Hepatocyte (in vitro differentiated cells): ENCODE measurements around the gene EPB41L4B. TPM values are rescaled to one million over a fixed set of nuclear protein-coding genes. Genes with fewer than 3 reads are reported as not detected.

Experiments
- DNase-seq: peaks from one replicate; pipeline ENCODE4 v3.0.0-alpha.2; 2016; ENCODE audit warnings: low spot score
- H2AFZ ChIP-seq: fragments of 200-600 bp; sonication (generic); 2 replicates; pipeline ENCODE4 v1.6.0; 2016; ENCODE audit warnings: antibody characterized with exemption, mild to moderate bottlenecking
- H3K27ac ChIP-seq: fragments of 200-600 bp; sonication (generic); 2 replicates; pipeline ENCODE4 v1.5.1; 2016; ENCODE audit warnings: mild to moderate bottlenecking
- H3K27me3 ChIP-seq: fragments of 200-600 bp; sonication (generic); 2 replicates; pipeline ENCODE4 v1.6.1; 2016
- H3K36me3 ChIP-seq: fragments of 200-600 bp; sonication (generic); replicated peaks from 2 replicates; pipeline ENCODE4 v1.5.1; 2016; ENCODE audit warnings: low read depth; ENCODE audit not compliant: insufficient read depth
- H3K4me1 ChIP-seq: fragments of 200-600 bp; sonication (generic); 2 replicates; pipeline ENCODE4 v1.5.1; 2016; ENCODE audit warnings: mild to moderate bottlenecking, moderate library complexity; ENCODE audit not compliant: insufficient read depth
- H3K4me2 ChIP-seq: fragments of 200-600 bp; sonication (generic); 2 replicates; pipeline ENCODE4 v1.6.0; 2016
- H3K4me3 ChIP-seq: fragments of 200-600 bp; sonication (generic); 2 replicates; pipeline ENCODE4 v1.5.1; 2016; ENCODE audit warnings: mild to moderate bottlenecking
- H3K79me2 ChIP-seq: fragments of 200-600 bp; sonication (generic); 2 replicates; pipeline ENCODE4 v1.6.0; 2017; ENCODE audit warnings: mild to moderate bottlenecking
- H3K9me2 ChIP-seq: fragments of 200-600 bp; sonication (generic); replicated peaks from 2 replicates; pipeline ENCODE4 v1.6.0; 2017; ENCODE audit warnings: mild to moderate bottlenecking; ENCODE audit not compliant: insufficient read depth
- H3K9me3 ChIP-seq: fragments of 200-600 bp; sonication (generic); 2 replicates; pipeline ENCODE4 v1.5.1; 2016; ENCODE audit warnings: low read depth, mild to moderate bottlenecking
- H4K20me1 ChIP-seq: fragments of 200-600 bp; sonication (generic); 2 replicates; pipeline ENCODE4 v1.6.0; 2016; ENCODE audit warnings: mild to moderate bottlenecking; ENCODE audit not compliant: insufficient read depth, poor library complexity, severe bottlenecking
- CTCF ChIP-seq: fragments of 200-600 bp; sonication (generic); IDR thresholded peaks from 2 replicates; pipeline ENCODE4 v1.5.1; 2016; ENCODE audit warnings: antibody characterized with exemption, mild to moderate bottlenecking; ENCODE audit not compliant: poor library complexity
- EZH2 ChIP-seq: fragments of 200-600 bp; sonication (generic); IDR thresholded peaks from 2 replicates; pipeline ENCODE4 v1.6.1; 2016; ENCODE audit warnings: antibody characterized with exemption, mild to moderate bottlenecking, borderline replicate concordance
- EZH2phosphoT487 ChIP-seq: fragments of 200-600 bp; sonication (generic); IDR thresholded peaks from one replicate; pipeline ENCODE4 v1.6.1; 2018; ENCODE audit warnings: antibody characterized with exemption, mild to moderate bottlenecking, low read depth, moderate library complexity; ENCODE audit not compliant: unreplicated experiment, severe bottlenecking
- WGBS: methylation state at CpG from one replicate; pipeline ENCODE4 v1.1.6; 2016; ENCODE audit warnings: low lambda C conversion rate; ENCODE audit errors: missing lambda C conversion rate; 5-methylcytosine and 5-hydroxymethylcytosine counted together
- polyA plus RNA-seq: library from polyadenylated mRNA; unstranded; fragments of >200 nt; fragmentation: Nextera tagmentation; extraction: Ambion mirVana; gene quantifications from 2 replicates; pipeline ENCODE4 v1.2.1, GENCODE V29; 2016
- total RNA-seq: library from RNA; depleted of rRNA; stranded (reverse); fragments of >200 nt; gene quantifications from 2 replicates; pipeline ENCODE4 v1.2.3, GENCODE V29; 2014

Gene EPB41L4B
- total and polyA plus RNA-seq, 2 experiments from 2014 or later: 11.1 to 20.6 TPM

DNA sequence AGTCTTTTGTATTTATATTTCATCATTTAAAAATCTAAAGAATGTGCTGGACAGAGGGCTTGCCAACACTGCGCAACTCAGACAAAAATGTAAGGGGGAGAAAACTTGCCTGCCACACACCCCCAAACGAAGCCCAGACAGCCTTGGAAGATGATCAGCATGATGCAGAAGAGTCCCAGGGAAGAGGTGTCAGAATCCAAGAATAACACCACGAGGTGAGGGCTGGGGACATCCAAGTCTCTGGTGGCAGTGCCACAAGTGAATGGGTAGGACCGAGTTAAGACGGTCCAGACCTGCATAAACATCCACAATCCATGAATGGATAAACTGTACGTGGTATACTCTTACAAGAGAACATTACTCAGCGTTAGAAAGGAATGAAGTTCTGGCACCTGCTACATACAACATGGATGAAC is 10.4 kb downstream of the EPB41L4B start:
- 86% methylated on average over 7 of the region's 7 CpGs for WGBS
- Histone ChIP-seq H3K9me3 (no peaks in the 10 kb centered on the region), H3K27ac (no peak overlapping the region), H4K20me1 (no peaks in the 10 kb centered on the region), H3K4me1 (peaks cover 27% of the 10 kb centered on the region), H3K9me2 (no peaks in the 10 kb centered on the region), H3K27me3 (no peaks in the 10 kb centered on the region), H3K4me3 (no peak overlapping the region), H3K36me3 (no peaks in the 10 kb centered on the region), H2AFZ (no peak overlapping the region), H3K79me2 (peaks cover 57% of the 10 kb centered on the region), H3K4me2 (no peak overlapping the region)
- DNase-seq: no peak
- TF ChIP-seq EZH2phosphoT487 (no peak), CTCF (no peak), EZH2 (no peak)

DNA sequence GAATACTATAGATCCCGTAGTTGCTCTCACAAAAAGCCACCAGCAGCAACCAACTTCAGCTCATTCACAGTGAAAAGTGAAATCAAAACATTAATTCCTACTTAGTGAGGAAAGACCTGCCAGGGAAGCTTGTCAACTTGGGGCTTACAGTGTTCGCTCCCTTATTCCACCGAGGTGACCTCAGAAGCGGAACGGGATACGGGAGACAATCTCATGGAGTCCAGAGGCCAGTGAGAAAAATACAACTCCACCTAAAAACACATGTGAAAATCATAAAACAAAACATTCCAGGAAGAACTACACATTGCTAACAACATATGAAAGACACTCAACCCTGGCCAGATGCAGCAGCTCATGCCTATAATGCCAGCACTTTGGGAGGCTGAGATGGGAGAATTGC is 11.6 kb downstream of the EPB41L4B start:
- no peaks in the 10 kb centered on the region for H3K36me3 ChIP-seq
- TF ChIP-seq CTCF (no peak), EZH2phosphoT487 (no peak), EZH2 (no peak)
- no peaks in the 10 kb centered on the region for H3K9me2 ChIP-seq
- no peak overlapping the region for H3K27ac ChIP-seq
- H3K27me3 ChIP-seq: no peaks in the 10 kb centered on the region
- no peak for DNase-seq
- WGBS: 97% methylated on average over 6 of the region's 6 CpGs
- no peak overlapping the region for H3K4me2 ChIP-seq
- no peak overlapping the region for H3K4me3 ChIP-seq
- H3K9me3 ChIP-seq: no peaks in the 10 kb centered on the region
- peaks cover 56% of the 10 kb centered on the region for H3K79me2 ChIP-seq
- H3K4me1 ChIP-seq: peaks cover 30% of the 10 kb centered on the region
- no peak overlapping the region for H2AFZ ChIP-seq
- no peaks in the 10 kb centered on the region for H4K20me1 ChIP-seq

GRCh38 chr9:109307380-109308240 is 13.2 kb downstream of the EPB41L4B start:
- peak overlapping the region; percentile 13 for H3K4me2 ChIP-seq

More at GRCh38 chr9:109307380-109308240, 13.2 kb downstream of the EPB41L4B start:
- Histone ChIP-seq H3K9me2 (no peaks in the 10 kb centered on the region), H2AFZ (no peak overlapping the region), H3K4me3 (no peak overlapping the region), H3K36me3 (no peaks in the 10 kb centered on the region), H3K27ac (peak overlapping the region; percentile 75), H3K9me3 (no peaks in the 10 kb centered on the region), H3K79me2 (peaks cover 58% of the 10 kb centered on the region), H3K4me1 (peaks cover 29% of the 10 kb centered on the region), H3K27me3 (no peaks in the 10 kb centered on the region), H4K20me1 (no peaks in the 10 kb centered on the region)
- DNase-seq: peak; percentile 82
- 86% methylated on average over 18 of the region's 18 CpGs for WGBS
- TF ChIP-seq CTCF: no peak
- no peak for TF ChIP-seq EZH2
- TF ChIP-seq EZH2phosphoT487: no peak
